ENCODE measurements around the gene UBE2C.

- no peak for TF ChIP-seq CTCF (conservative IDR thresholded peaks at IDR 0.05; ENCODE audit: low read depth, low read length)
- no peak for TF ChIP-seq EZH2 (IDR thresholded peaks at IDR 0.05; ENCODE audit: borderline replicate concordance, low read depth, low read length, poor library complexity, severe bottlenecking)
These were observed 10.4 kb downstream of the UBE2C start for GRCh38 chr20:45822857-45823256.

Measured in A673 (cell line).